ENCODE results near the gene FAM222B. TPM values are rescaled to one million over a fixed set of nuclear protein-coding genes. Genes with fewer than 3 reads are reported as not detected.

The FAM222B gene
- total RNA-seq: 4.0 and 5.2 TPM in 2 replicates

DNA sequence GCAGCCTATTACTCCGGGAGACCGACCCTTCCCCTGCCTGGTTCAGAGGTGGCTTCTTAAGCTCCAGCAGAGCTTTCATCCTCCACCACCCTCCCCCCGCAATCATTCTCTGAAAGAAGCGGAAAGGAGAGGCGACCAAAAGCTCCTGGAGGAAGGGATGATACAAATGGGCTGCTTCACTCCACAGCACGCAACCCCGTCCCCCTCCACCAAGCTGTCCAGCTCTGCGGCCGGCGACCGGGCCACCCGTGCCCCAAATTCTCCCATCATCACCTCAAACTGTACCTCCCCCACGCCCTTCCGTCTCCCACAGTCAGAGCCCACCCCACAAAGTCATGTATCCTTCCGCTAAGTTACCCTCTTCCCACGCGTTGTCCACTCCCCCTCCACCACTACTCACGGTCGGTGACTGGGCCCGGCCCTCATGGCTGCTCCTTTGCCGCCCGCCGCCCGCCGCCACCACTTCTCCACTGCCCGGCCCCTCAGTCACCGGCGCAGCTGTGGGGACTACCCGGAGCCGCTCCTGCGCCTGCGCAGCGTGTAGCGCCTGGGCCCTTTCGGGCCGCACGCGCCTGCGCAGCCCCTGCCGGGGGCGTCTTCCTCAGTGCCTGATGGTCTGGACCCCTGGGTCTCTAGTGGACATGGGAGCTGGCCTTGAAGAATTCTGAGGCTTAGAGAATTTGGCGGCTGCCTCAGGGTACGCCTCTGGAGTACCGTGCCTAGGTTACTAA, at the start of gene FAM222B:
TSS of gene FAM222B (minus strand) at position 509 of the 731 bp plus-strand sequence. CDS start 76,123 bp downstream, outside the sequence.

GRCh38 chr17:28854457-28855335, 12.1 kb upstream of the FAM222B start, which contains the start of gene ERAL1:
TSS of gene ERAL1 (plus strand) at chr17:28855016. CDS start at chr17:28855035, 19 bp downstream.

GRCh38 chr17:28743243-28744103, 99.1 kb downstream of the FAM222B start, which contains the start of gene TRAF4:
TSS of gene TRAF4 (plus strand) at chr17:28744011. CDS start at chr17:28744113, 102 bp downstream.

GRCh38 chr17:28728364-28729200, 114.0 kb downstream of the FAM222B start, which contains the start of gene NEK8:
TSS of gene NEK8 (plus strand) at chr17:28728788. CDS start at chr17:28728814, 26 bp downstream.

GRCh38 chr17:28726226-28726626, 116.4 kb downstream of the FAM222B start, which contains the start of gene TLCD1:
TSS of gene TLCD1 (minus strand) at chr17:28726233. CDS start at chr17:28726097, 136 bp downstream.

DNA sequence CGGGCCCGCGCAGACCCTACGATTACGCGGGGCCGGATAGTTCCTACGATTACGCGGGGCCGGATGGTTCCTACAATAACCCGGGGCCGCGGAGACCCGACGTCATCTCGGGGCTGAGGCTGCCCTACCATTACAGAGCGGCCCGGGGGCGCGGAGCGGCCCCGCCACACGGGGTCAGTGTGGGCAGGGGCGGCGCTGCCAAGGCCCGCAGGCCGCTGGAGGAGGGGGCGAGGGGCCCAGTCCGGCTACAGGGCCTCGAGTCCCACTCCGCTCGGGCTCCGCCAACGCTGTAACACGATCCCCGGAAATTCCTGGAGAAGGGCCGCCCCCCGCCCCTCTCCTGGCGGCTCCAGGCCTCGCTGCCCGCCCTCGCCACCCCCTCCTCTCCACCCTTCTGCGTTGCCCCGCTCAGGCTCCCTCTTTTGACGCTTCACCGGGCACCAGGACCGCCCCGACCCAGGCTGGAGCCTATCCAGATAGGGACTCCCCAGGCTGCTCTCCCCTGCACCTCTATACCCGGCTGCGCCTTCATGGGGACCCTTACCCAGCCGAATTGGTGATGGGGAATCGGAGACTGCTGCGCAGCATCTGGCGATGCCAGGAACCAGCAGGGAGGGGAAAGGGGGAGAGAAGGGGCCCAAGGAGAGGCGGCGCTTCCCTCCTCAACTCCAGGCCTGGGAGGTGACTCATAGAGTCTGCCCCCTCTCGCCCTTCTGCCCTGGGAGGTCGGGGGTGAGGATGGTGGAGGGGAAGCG, 124.8 kb downstream of the FAM222B start, which contains the start of gene RAB34:
TSS of gene RAB34 (minus strand) at position 291 of the 755 bp plus-strand sequence. CDS start 602 bp downstream, outside the sequence.

DNA sequence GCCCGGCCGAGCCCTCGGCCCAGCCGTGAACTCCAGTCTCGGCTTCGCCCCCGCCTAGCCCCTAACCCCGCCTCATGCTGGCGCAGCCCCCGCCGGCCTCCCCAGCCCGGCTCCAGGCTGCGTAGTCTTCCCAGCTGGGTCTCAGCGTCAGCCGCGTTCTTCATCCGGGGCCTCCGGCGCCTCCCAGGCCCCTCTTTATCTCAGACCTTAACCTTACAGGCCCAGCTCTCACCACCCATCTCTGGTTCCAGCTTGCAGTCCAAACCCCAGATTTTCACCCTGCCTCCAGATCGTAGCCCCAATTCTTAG, 130.9 kb downstream of the FAM222B start, which contains the start of gene PROCA1:
TSS of gene PROCA1 (minus strand) at position 166 of the 309 bp plus-strand sequence. CDS start 228 bp downstream, outside the sequence.

Other genes with a start within 250 kb of the FAM222B start
- gene SPAG5, start 243.8 kb downstream of the FAM222B start, total RNA-seq: 5.6 and 46.1 TPM in 2 replicates
- gene RSKR, start 228.6 kb downstream of the FAM222B start, total RNA-seq: 5.1 and 5.8 TPM in 2 replicates
- 154 and 173 TPM in 2 replicates for gene BLTP2, start 197.6 kb downstream of the FAM222B start, total RNA-seq
- 49.8 and 56.4 TPM in 2 replicates for gene SDF2, start 180.9 kb downstream of the FAM222B start, total RNA-seq
- 55.9 and 59.9 TPM in 2 replicates for gene SUPT6H, start 180.6 kb downstream of the FAM222B start, total RNA-seq
- 1.9 and 3.1 TPM in 2 replicates for gene PROCA1, start 130.9 kb downstream of the FAM222B start, total RNA-seq
- 239 and 240 TPM in 2 replicates for gene RAB34, start 124.9 kb downstream of the FAM222B start, total RNA-seq
- gene RPL23A, start 122.8 kb downstream of the FAM222B start, total RNA-seq: 437 and 574 TPM in 2 replicates
- 4.1 and 7.1 TPM in 2 replicates for gene TLCD1, start 116.6 kb downstream of the FAM222B start, total RNA-seq
- gene NEK8, start 114.0 kb downstream of the FAM222B start, total RNA-seq: 4.4 and 5.6 TPM in 2 replicates
- gene TRAF4, start 98.8 kb downstream of the FAM222B start, total RNA-seq: 14.3 and 26.8 TPM in 2 replicates
- 32.7 and 35.4 TPM in 2 replicates for gene ERAL1, start 12.2 kb upstream of the FAM222B start, total RNA-seq
- 57.9 and 64.6 TPM in 2 replicates for gene FLOT2, start 54.9 kb upstream of the FAM222B start, total RNA-seq
- 7.0 and 10.3 TPM in 2 replicates for gene DHRS13, start 60.3 kb upstream of the FAM222B start, total RNA-seq
- 16.1 and 22.5 TPM in 2 replicates for gene PHF12, start 108.7 kb upstream of the FAM222B start, total RNA-seq
- gene SEZ6, start 163.2 kb upstream of the FAM222B start, total RNA-seq: not detected in 2 replicates
- 2.9 and 3.0 TPM in 2 replicates for gene PIPOX, start 200.4 kb upstream of the FAM222B start, total RNA-seq

Measured in smooth muscle cell of trachea (primary cell).